GM18508 (cell line): ENCODE data around the gene PIK3C2A.

ENCODE experiments used
- ATAC-seq: cut with Tn5 transposase; IDR thresholded peaks from one replicate; pipeline ENCODE4 v1.9.1; 2021; ENCODE audit warnings: moderate number of reproducible peaks; ENCODE audit not compliant: insufficient read depth, unreplicated experiment

The PIK3C2A gene

GRCh38 chr11:17162376-17162775, 45.4 kb downstream of the PIK3C2A start:
- ATAC-seq = no peak

GRCh38 chr11:17161515-17161914, 46.3 kb downstream of the PIK3C2A start:
- no peak for ATAC-seq

GRCh38 chr11:17159441-17159840, 48.3 kb downstream of the PIK3C2A start:
- ATAC-seq = no peak
